Kidney epithelial cell (primary cell): ENCODE results near the gene RPL41. TPM values are rescaled to one million over a fixed set of nuclear protein-coding genes. Genes with fewer than 3 reads are reported as not detected.

Experiments used
- DNase-seq: peaks from one replicate; pipeline ENCODE4 v3.0.0-alpha.2; 2010; ENCODE audit warnings: low read depth
- H3K27me3 ChIP-seq: 2 replicates; pipeline ENCODE4 v1.6.0; 2011; ENCODE audit warnings: low read length; ENCODE audit not compliant: control insufficient read depth, insufficient read depth
- H3K36me3 ChIP-seq: 2 replicates; pipeline ENCODE4 v1.5.1; 2011; ENCODE audit warnings: low read length; ENCODE audit not compliant: control insufficient read depth, insufficient read depth
- H3K4me3 ChIP-seq: 2 replicates; pipeline ENCODE4 v1.5.1; 2011; ENCODE audit warnings: low read depth, mild to moderate bottlenecking, control low read depth, low read length
- CTCF ChIP-seq: IDR thresholded peaks from 2 replicates; pipeline ENCODE4 v1.5.1; 2011; ENCODE audit warnings: mild to moderate bottlenecking, moderate library complexity, low read length, control low read depth, inconsistent platforms; ENCODE audit not compliant: insufficient read depth, poor library complexity, severe bottlenecking
- total RNA-seq: library from RNA; depleted of rRNA; stranded (reverse); fragments of >200 nt; gene quantifications from 2 replicates; pipeline ENCODE4 v1.2.3, GENCODE V29; 2015

RPL41 gene
- total RNA-seq, 1 donor from 2014 or later = 2,735 TPM

GRCh38 chr12:56122637-56123036 is 6.2 kb downstream of the RPL41 start:
- TF ChIP-seq CTCF = no peak
- Histone ChIP-seq H3K4me3 (no peak overlapping the region), H3K27me3 (no peaks in the 10 kb centered on the region), H3K36me3 (peaks cover 2% of the 10 kb centered on the region)
- DNase-seq = no peak

GRCh38 chr12:56124133-56124532 is 7.7 kb downstream of the RPL41 start:
- H3K27me3 ChIP-seq = no peaks in the 10 kb centered on the region
- peaks cover 2% of the 10 kb centered on the region for H3K36me3 ChIP-seq
- DNase-seq = no peak
- no peak overlapping the region for H3K4me3 ChIP-seq
- no peak for TF ChIP-seq CTCF

- H3K27me3 ChIP-seq = no peaks in the 10 kb centered on the region
- no peak for TF ChIP-seq CTCF
- DNase-seq = no peak
- peaks cover 1% of the 10 kb centered on the region for H3K36me3 ChIP-seq
- H3K4me3 ChIP-seq = no peak overlapping the region
These were observed 10.4 kb downstream of the RPL41 start for GRCh38 chr12:56126732-56127239.

- no peak for DNase-seq
- TF ChIP-seq CTCF = no peak
- peak overlapping the region; percentile 43 for H3K4me3 ChIP-seq
- no peaks in the 10 kb centered on the region for H3K27me3 ChIP-seq
- H3K36me3 ChIP-seq = peaks cover 3% of the 10 kb centered on the region
These were observed 11.1 kb downstream of the RPL41 start for GRCh38 chr12:56127485-56127887.

GRCh38 chr12:56127888-56128669 is 11.6 kb downstream of the RPL41 start, which contains the start of gene ESYT1:
TSS of gene ESYT1 (plus strand) at chr12:56128267. CDS start at chr12:56128320, 53 bp downstream.
- peaks cover 3% of the 10 kb centered on the region for H3K36me3 ChIP-seq
- no peak for TF ChIP-seq CTCF
- H3K27me3 ChIP-seq = no peaks in the 10 kb centered on the region
- H3K4me3 ChIP-seq = peak within 1 kb of the TSS; percentile 97
- DNase-seq = peak; percentile 99
